ENCODE data around the gene SRRM1.

SRRM1 gene

DNA sequence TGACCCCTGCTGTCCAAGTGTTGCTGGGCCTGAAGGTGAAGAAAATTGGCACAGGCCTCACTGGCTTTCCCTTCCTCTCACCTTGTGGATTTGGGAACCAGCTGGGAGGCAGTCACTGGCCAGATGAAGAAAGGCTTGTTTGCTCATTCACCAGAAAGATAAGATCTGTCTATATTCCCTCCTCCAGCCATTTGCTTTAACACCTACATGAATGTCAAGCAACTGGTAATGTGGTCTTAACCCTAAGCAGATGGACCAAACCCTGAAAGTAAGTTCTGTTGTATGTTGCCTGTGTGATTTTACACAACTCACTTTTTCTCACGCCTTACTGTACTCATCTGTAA is 10.3 kb upstream of the SRRM1 start:
- in situ Hi-C loops (cut with MboI; ENCODE audit: low sequenced_read_pairs, unreplicated experiment): no loop called here
- DNase-seq (ENCODE audit: low spot score): no peak
- TF ChIP-seq, protein P1, sequence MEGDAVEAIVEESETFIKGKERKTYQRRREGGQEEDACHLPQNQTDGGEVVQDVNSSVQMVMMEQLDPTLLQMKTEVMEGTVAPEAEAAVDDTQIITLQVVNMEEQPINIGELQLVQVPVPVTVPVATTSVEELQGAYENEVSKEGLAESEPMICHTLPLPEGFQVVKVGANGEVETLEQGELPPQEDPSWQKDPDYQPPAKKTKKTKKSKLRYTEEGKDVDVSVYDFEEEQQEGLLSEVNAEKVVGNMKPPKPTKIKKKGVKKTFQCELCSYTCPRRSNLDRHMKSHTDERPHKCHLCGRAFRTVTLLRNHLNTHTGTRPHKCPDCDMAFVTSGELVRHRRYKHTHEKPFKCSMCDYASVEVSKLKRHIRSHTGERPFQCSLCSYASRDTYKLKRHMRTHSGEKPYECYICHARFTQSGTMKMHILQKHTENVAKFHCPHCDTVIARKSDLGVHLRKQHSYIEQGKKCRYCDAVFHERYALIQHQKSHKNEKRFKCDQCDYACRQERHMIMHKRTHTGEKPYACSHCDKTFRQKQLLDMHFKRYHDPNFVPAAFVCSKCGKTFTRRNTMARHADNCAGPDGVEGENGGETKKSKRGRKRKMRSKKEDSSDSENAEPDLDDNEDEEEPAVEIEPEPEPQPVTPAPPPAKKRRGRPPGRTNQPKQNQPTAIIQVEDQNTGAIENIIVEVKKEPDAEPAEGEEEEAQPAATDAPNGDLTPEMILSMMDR (IDR thresholded peaks at IDR 0.05; ENCODE audit: borderline replicate concordance, control extremely low read depth, extremely low read depth, insufficient read depth, missing control alignments): no peak

DNA sequence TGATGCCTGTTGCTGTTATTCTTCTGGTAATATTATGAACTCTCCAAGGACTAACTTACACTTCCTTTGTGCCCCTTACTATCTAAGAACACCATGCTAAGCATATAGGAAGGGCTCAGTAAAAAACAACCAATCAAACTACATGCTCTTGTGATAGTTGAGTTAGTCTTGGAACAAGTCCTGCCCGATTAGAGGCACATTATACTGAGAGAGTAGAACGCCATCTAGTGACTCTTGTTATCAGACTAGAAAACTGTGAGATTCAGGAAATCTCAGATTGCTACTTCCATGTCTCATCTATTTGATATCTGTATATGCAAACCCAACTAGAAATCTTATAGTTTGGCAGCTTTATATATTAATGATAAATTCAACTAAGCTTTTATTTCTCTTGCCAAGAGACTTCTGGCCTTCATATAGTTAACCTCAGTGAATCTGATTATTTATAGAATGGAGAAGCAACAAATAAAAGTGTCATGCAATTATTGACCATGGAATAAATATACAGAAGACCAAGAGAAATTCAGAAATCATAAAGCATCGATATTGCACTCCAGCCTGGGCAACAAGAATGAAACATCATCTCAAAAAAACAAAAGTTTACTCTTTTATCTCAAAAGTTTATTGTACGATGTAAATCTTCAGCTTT is 7.8 kb upstream of the SRRM1 start:
- TF ChIP-seq, protein P1 (IDR thresholded peaks at IDR 0.05; ENCODE audit: borderline replicate concordance, control extremely low read depth, extremely low read depth, insufficient read depth, missing control alignments): peak; percentile 28
- peak; percentile 72 for DNase-seq (ENCODE audit: low spot score)

DNA sequence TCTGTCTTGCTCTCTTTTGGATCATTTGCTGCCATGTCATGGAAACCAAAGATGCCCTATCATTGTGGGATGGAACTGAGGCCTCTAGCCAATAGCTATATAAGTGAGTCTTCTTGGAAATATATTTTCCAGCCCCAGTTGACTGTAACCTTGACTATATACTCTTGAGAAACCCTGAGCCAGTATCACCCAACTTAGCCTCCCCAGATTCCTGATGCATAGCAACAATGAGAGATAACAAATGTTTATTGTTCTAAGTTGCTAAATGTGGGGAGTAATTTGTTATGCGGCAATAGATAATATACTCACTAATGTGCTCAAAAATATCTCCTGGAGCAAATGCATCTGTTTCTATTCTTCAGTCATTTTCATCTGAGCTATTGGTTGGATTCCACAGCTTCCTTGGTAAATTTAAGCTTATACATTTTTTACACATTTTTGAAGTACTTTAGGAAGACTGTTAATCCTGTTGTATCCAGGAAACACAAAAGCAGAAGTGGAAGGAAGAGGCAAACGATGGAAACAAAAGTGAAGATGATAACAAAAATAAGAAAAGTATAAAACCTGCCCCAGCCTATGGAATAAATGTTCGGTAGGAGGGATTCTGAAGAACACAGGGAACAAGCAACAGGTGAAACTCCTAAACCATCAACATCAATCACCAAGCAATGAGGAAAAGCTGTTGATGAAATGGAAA is 6.3 kb upstream of the SRRM1 start:
- DNase-seq (ENCODE audit: low spot score): no peak
- TF ChIP-seq, protein P1 (IDR thresholded peaks at IDR 0.05; ENCODE audit: borderline replicate concordance, control extremely low read depth, extremely low read depth, insufficient read depth, missing control alignments): no peak
- in situ Hi-C loops (cut with MboI; ENCODE audit: low sequenced_read_pairs, unreplicated experiment): no loop called here

More for the DNA sequence above, 7.8 kb upstream of the SRRM1 start:
- in situ Hi-C loops (cut with MboI; ENCODE audit: low sequenced_read_pairs, unreplicated experiment): no loop called here

DNA sequence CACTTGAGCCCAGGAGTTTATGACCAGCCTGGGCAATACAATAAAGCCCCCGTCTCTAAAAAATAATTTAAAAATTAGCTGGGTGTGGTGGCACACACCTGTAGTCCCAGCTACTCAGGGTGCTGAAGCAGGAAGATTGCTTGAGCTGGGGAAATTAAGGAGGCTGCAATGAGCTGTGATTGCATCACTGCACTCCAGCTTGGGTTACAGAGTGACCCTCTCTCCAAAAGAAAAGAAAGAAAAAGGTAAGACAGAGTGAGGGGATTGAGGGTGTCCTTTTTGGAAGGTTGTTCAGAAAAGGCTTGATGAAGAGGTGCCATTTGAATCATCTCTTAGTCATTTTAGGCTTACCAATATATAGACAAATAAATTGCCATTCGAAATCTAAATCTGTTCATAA is 4.0 kb upstream of the SRRM1 start:
- TF ChIP-seq, protein P1 (IDR thresholded peaks at IDR 0.05; ENCODE audit: borderline replicate concordance, control extremely low read depth, extremely low read depth, insufficient read depth, missing control alignments): no peak
- in situ Hi-C loops (cut with MboI; ENCODE audit: low sequenced_read_pairs, unreplicated experiment): no loop called here
- DNase-seq (ENCODE audit: low spot score): no peak

DNA sequence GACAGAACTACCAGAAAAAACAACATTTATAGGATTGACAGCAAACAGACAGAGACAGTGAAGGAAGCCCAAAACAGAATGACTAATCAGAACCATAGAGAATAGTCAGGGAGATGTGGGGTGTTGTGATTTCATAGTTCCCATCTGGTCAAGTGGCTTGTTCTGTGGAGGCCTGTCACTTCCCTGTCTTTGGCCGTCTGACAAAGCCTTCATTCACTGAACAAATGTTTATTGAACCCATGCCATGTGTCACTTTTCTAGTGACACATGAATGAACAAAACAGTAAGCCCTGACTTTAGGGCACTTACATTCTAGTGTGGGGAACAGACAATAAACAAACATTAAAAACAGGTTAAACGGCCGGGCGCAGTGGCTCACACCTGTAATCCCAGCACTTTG is 3.2 kb upstream of the SRRM1 start:
- in situ Hi-C loops (cut with MboI; ENCODE audit: low sequenced_read_pairs, unreplicated experiment): no loop called here
- no peak for DNase-seq (ENCODE audit: low spot score)
- TF ChIP-seq, protein P1 (IDR thresholded peaks at IDR 0.05; ENCODE audit: borderline replicate concordance, control extremely low read depth, extremely low read depth, insufficient read depth, missing control alignments): no peak

DNA sequence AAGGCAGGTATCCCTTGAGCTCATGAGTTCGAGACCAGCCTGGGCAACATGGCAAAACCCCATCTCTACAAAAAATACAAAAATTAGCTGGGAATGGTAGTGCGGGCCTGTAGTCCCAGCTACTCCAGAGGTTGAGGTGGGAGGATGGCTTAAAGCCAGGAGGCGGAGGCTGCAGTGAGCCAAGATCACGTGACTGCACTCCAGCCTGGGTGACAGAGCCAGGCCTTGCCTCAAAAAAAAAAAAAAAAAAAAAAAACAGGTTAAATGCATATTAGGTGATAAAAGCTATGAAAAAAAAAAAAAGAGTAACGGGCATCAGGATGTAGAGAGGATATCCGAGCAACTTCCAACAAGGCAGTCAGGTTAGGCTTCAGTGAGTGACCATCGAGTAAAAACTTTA is 2.8 kb upstream of the SRRM1 start:
- no peak for DNase-seq (ENCODE audit: low spot score)
- TF ChIP-seq, protein P1 (IDR thresholded peaks at IDR 0.05; ENCODE audit: borderline replicate concordance, control extremely low read depth, extremely low read depth, insufficient read depth, missing control alignments): no peak
- in situ Hi-C loops (cut with MboI; ENCODE audit: low sequenced_read_pairs, unreplicated experiment): no loop called here

Data from GM13976 (cell line).